GM20431 (cell line): ENCODE results near the gene SDK1.

Experiments used
- in situ Hi-C: fragments of 300-500 bp; cut with MseI, MboI; formaldehyde crosslinking; loops from one replicate; pipeline ENCODE4 v1.15.0; 2020; ENCODE audit warnings: low sequenced_read_pairs; ENCODE audit not compliant: unreplicated experiment

SDK1 gene

DNA sequence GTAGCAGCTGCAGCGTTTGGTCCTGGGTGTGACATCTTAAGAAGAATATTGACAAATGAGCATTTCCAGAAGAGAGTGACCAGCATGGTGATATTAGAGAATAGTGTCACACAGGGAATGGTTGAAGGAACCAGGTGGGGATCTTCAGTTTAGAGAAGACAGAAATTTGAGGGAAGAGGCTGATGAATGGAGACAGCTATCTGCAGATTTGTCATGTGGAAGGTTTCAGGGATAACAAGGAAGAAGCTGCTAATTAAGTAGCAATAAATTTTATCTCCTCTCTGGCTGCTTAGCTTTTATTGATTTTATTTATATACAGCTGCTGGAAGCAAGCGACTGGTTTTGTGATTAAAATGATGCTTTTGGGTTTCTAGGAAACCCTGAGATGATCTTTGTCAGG, 26.0 kb downstream of the SDK1 start:
- in situ Hi-C loops = no loop called here

DNA sequence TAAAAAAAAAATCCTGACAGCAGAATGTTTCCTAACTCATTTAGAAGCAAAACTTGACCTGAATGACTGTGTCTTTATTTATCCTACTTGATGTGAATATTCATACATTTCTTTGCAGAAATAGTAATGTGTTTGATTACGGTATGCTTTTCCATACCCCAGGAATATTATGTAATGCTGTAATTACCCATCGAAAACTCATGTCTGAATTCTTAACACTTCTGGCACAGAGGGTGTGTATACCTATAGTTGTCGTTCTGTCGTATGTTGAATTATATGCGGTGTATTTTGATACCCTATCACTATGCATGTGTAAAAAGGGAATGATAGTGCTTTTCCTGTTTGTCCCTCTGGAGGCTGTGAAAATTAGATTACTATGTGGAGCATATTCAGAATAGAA, 26.6 kb downstream of the SDK1 start:
- in situ Hi-C loops = no loop called here

DNA sequence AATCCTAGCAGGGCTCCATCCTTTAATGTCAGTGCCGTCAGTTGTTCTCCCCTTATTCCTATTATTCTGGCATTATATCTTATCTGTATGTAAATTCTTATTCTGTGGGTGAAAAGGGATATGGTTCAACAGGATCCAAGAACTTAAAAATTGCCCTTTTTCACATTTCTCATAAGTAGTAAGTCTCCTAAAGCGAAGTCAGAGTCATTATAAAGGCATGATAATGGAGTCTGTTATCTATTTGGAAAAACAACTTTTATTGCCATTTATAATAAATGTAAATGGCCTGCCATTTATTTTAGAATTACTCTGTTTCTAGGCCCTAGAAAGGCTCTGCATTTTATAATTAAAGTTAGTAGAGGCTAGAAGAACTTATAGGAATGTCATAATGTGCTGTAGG, 31.3 kb downstream of the SDK1 start:
- in situ Hi-C loops = no loop called here

DNA sequence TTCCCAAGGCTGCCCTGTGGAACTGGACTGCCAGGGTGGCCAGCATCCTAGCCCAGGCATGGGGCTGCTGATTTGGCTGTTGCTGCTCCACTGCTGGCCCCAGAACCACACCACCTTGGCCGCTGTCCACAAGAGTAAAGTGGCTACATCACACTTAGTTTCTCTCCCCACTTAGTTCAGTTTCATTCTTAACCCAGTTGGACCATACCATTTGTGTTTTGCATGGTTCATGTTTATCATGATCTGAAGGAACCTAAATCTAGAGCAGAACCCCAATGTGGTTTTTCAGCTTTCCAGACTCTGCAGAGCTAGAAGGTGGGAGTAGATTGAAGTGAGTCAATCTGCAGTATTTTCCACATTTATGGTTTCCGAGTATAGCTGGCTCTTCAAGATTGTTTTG, 32.8 kb downstream of the SDK1 start:
- in situ Hi-C loops = no loop called here

DNA sequence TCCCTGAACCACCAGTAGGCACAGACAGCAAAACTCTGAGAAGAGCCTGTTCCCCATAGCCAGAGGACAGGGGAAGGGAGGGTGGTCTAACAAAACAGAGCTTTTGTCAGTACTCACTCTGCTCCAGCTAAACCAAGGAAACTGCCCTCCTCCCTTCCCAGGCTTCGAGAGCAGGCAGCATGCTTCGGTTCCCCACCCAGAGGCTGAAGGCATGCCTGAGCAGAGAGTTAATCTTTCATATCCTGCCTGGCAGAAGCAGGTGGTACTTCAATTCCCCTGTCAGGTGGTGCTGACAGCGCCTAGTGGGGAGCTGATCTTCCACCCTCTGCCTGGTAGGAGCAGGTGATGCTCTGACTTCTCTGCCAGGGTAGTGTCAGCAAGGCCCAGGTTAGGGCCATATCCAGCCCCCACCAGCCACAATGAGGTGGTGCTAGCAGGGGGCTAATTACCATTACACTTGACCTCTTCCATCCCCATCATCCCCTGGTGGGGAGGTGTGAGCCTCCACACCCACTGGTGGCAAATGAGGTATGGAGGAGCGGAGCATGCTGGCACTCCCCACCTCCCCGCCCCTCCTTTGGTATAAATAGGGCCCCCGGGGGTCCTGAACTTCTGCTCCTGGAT, 35.1 kb downstream of the SDK1 start:
- in situ Hi-C loops = no loop called here

DNA sequence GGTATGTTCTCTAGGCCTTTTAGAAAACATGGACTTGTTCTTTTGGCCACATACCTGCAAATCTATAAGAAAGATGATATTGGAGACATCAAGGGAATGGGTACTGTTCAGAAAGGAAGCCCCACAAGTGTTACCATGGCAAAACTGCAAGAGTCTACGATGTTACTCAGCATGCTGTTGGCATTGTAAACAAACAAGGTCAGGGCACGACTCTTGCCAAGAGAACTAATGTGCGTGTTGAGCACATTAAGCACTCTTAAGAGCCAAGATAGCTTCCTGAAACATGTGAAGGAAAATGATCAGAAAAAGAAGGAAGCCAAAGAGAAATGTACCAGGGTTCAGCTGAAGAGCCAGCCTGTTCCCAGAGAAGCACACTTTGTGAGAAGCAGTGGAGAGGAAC, 37.1 kb downstream of the SDK1 start:
- in situ Hi-C loops = no loop called here

DNA sequence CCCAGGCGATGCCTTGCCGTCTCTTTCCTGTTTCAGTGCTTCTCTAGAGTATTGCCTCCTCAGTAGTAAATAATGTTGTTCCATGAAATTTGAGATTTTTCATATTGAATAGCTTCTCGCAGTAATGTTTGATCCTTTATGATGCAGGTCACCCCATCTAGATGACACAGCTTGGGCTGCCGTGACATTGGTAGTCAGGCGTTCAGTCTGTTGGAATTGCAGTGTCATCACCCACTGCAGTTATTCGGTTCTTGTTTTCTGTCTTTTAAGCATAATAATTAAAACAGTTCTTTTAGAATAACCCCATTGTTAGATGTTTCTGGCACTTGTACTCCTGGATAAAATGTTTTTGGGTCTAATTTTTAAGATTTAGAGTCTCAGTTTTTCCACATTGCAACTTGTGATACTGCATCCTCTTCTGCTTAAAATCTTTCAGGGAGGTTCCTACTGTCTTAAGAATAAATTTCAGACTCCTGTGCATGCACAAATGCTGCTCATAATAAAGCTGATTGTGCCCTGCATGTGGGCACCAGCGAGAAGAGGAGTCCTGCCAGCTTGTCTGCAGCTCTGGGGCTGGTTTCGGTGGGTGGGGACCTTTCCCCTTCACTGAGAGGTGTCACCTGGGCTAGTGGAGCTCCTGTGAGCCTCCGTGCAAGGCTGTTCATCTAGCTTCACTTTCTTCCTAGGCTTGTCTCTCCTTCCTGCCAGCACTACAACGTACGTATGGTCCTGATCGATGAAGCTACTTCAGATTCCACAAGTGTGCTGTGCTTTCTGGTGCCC, 44.8 kb downstream of the SDK1 start:
- in situ Hi-C loops = no loop called here

DNA sequence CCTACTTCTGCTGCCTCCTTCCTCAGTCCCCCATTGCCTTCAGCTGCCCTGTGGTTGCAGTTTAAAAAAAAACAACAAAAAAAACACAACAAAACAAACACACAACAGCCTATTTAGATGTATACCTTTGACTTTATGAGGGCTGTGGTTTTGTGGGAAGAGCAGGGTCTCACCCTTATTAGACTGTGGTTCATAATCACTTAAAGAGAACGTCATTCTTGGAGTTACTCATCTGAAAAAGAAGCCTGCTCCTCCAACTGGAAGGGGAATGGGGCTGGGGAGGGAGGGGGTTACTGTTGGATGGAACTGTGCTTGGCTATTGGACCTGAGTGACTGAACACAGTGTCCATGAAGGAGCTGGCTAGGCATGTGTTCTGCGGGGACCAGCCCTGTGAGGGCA, 48.1 kb downstream of the SDK1 start:
- in situ Hi-C loops = no loop called here

DNA sequence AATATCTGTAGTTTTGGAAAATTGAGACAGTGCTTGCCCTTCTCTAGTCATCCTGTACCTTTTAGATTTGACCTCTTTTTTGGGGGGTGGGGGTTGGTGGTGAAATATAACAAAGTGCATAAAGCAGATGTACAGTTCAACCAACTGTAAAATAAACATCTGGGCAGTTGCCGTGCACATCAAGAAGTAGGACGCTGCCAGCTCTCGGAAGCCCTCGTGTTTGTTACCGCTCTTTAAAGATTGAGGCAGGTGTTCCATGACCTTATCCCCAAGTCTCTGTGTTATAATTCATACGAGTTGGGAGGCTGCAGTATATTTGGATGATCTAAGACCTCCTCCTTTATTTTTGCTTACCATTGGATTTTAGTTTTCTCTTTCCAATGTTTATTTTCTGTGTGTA, 55.1 kb downstream of the SDK1 start:
- in situ Hi-C loops = no loop called here

DNA sequence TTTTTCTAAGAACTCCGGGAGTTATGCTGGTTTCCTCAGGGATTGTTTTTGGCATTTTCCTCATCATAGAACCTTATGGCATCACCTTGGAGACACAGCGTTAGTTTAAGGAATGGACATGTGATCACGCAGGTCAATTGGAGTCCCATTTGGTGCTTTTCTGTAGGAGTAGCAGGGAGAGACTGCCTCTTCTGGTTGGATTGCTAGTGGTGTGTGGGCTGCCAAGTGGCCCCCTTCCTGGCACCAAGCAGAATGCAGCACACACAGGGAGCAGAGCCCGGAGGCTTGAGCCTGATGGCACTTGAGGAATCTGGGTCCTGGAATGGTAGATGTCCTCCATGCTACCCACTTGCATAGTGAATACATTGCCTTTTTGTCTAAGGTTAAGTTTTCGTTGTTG, 57.9 kb downstream of the SDK1 start:
- in situ Hi-C loops = no loop called here

DNA sequence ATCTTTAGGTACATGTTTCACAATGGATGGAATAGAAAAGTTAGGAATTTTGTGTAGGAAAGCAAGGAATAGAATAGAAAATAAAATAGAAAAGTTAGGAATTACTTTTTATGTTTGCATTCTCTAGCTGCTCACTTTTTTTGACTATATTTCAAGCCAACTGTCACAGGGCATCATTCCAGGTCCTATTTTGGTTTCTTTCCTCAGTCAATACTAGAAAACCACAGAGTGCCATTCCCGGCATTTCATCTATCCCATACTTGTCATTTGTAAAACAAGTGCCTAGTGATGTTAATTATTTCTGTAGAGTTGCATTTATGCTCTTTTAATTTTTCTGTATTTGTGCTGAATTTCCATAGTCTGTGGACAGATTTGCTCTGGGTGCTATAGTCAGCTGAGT, 66.2 kb downstream of the SDK1 start:
- in situ Hi-C loops = no loop called here

DNA sequence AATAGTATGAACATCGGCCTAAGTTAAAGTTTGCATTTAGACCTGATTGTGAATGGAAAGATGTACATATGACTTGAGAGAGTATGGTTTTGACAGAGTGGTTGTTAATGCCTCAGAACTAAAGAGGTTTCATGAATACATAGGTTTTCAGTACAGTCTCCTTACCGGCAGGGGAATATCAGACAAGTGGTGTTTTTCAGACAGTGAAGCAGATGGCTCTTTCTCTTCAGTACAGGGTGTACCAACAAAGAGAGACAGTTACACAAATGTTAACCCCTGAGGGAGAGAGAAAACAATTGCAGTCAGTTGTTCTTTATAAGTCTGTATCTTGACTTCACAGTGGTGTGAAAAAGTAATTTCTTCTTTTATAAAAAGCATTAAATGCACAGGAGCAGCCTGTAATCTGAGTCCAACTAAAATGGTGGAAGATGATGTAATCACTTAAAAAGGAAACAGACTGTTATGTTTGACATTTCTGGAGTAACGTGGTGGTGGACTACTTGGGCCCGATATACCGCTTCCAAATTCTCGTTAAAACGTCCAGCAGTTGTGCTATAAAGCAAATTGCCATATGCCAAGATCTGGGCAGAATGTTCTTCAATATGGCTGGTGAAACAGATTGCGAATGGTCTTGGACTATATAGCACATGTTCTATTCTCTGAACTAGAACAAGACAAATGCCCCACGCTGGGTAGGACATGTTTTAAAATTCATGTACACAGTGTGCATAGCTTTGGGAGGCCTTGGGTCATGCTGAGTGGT, 69.2 kb downstream of the SDK1 start:
- in situ Hi-C loops = no loop called here

DNA sequence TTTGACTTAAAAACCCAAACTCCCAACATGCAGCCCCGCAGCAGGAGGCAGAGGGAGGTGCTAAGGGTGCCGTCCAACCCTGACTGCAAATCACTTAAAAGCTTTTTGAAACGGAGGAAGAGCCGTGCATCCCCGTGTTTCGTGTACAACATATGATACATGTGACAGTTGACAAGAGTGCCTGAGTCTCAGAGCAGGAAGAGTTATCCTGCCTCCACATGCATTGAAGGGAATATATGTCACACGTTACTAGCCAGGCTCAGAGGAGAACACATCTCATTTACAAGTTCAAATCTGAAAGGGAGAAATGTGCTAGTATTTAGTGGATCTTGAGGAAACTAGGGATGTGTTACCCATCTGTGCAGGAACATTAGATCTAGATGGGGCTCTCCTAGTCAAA, 69.9 kb downstream of the SDK1 start:
- in situ Hi-C loops = no loop called here

DNA sequence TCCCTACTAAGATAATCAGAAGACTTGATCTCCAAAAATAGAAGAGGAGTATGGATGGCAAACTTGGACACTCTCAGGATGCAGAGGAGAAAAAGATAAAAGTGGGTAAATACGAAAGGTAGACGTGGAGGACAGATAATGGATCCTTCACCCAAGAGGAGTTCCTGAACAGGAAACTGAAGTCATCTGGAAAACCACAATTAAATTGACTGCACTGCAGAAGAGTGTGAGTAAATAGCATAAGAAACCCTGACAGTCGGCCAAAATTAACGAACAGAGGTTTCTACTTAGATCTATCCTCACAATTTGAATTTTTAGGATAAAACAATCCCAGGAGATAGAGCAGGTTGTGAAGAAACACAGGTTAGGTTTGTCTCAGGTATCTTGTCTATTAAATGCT, 70.5 kb downstream of the SDK1 start:
- in situ Hi-C loops = no loop called here

DNA sequence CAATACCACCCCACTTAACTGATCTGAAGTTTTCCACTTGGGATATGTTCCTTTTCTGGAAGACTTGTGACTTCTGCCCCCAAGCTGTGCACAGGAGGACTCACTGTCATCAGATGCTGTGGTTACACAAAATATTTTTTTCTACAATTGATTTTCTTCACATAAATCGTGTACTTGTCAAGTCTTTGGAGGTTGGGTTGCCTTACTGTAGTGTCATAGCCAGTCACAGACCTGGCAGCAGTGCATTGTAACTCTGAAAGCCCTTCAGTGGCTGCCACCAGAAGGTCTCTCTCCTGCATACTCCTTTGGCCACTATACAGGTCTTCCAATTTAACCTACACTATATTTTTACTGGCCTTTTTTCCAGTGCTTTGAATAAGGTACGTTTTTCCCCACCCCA, 73.2 kb downstream of the SDK1 start:
- in situ Hi-C loops = no loop called here

DNA sequence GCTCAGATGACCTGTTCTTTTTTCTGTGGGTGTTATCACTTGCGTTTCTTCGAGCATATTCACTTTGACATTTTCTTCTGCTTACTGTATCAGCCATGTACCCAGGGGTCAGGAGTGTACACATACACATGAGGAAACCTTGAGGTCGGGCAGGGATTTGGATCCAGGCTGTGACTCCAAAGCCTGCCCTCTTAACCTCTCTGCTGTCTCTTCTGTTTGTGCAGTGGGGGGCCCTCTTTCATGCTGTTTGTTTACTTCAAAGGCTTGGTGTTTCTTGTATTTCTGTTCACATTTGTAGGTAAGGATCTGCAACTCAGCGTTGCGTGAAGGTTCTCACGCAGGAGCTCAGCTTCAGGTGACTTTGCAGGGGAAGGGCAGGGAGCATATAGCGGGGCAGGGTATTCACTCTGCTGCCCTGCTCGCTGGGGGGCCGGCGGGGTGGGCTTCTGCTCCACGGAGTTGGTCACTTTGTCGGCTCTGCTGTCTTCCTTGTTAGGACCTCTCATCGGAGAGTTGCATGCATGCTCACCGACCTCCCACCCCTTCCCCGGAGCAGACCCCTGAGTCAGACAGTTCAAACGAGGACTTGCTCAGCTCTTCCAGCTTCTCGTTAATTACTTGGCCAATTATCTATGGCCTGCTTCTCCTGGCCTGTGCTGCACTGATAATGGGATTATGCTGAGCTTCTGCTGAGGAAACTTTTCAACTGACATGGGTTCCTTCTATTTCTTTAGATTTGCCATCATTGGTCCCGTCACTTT, 77.5 kb downstream of the SDK1 start:
- in situ Hi-C loops = no loop called here

DNA sequence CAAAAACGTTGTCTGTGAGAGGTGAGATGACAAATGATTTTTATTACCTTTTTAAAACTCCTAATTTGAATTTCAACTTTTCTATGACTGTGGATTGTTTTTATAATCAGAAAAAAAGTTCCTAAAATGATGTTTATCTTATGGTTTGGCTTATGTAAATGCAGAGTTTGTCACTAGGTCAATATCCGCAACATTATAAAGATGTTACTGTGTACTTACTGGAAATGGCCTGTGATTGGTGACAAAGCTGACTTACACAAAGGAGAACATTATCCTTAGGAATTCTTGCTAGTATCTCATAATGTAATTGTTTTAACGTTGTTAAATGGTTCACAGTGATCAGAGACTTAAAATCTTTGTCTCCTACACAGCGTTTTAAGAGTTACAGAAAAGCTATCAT, 79.0 kb downstream of the SDK1 start:
- in situ Hi-C loops = no loop called here

DNA sequence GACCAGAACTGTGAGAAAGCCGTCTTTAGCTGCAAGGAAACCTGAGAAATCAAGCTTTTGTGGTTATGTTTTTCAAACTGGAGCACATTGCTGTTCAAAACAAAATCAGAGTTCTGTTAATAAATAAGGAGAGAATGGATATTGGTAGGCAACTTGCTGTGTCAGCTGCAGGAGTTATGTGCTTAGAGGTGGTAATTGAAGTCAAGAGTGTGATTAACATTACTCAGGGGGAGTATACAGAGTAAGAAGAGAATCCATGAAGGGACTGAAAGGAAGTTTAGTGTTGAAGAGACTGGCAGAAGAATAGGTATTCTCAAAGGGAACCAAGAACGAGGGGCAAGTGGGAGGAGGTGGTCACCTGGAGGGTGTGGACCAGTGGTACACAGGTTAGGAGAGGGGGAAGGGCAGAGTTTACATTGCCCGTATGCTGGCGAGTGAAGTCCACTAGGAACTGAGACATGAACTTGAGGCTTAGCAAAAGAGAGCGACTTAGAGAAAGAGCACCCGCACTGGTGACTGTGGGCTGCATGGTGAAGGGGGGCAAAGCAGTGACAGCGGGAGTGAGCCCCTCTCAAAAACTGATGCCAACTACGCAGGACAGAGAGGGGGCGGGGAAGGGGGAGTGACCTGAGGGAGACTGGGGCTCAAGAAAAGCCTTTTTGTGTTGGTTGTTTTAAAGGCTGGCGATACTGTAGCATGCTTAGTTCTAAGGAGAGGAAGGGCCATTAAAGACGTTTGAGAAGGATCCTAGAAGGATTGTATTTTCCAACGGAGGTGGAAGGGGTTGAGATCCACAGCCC, 80.0 kb downstream of the SDK1 start:
- in situ Hi-C loops = no loop called here

DNA sequence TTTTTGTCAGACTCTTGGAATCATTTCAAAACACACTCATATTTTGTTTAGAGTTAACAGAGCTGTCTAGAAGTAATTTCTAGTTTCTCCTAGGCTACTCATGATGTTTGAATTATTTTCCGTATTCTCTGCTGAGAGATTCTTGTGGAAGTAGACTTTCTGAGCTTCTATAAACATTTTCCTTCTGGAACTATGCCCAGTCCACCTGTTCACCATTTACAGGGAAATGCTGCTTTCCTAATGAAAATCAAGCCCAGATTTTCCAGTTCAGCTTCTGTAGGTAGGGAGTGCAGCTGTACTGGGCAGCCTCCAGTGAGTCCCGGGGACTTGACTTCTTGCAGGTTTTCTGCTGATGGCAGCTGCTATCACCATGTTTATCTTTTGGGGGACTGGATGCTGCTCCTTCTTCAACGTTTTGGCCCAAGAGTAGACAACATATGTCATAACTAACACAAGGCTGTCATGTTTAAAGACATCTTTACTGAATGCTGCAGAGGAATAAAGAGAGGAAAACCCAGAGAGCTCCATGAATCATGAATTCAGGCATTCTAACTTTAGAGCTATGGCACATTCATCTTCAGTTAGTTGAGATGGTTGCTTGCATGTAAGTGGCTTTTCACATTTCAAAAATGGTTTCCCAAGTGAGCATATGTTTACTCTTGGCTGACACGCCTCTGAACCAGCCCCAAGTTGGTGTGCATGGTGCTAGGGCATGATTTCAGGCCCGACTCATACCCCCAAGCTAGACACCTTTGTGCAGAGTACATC, 85.6 kb downstream of the SDK1 start:
- in situ Hi-C loops = no loop called here
